GM12873 (cell line): ENCODE data around the gene PHACTR4.

ENCODE experiments used
- CTCF ChIP-seq: IDR thresholded peaks from 2 replicates; pipeline ENCODE4 v1.5.1; 2012; ENCODE audit warnings: low read depth, mild to moderate bottlenecking, moderate library complexity, low read length, control low read depth; ENCODE audit not compliant: insufficient read depth; ENCODE audit errors: missing control alignments

The PHACTR4 gene

GRCh38 chr1:28412731-28413130 lies 43.2 kb downstream of the PHACTR4 start:
- TF ChIP-seq CTCF, result peak; percentile 14

GRCh38 chr1:28416509-28417194 lies 47.1 kb downstream of the PHACTR4 start:
- no peak for TF ChIP-seq CTCF

- TF ChIP-seq CTCF, result no peak
These were observed 47.9 kb downstream of the PHACTR4 start for GRCh38 chr1:28417441-28417922.

- no peak for TF ChIP-seq CTCF
These were observed 48.5 kb downstream of the PHACTR4 start for GRCh38 chr1:28417926-28418637.

GRCh38 chr1:28421744-28422143 lies 52.2 kb downstream of the PHACTR4 start:
- no peak for TF ChIP-seq CTCF

GRCh38 chr1:28426831-28427230 lies 57.3 kb downstream of the PHACTR4 start:
- TF ChIP-seq CTCF, result no peak

- TF ChIP-seq CTCF, result no peak
These were observed 58.5 kb downstream of the PHACTR4 start for GRCh38 chr1:28428012-28428411.
